ENCODE results near the gene TWIST1.

Gene TWIST1

GRCh38 chr7:19117091-19117869, at the start of gene TWIST1:
TWIST1 (minus strand) TSS chr7:19117636; CDS start chr7:19117321, 315 bp downstream.
- DNase-seq, result no peak

GRCh38 chr7:19161671-19162070, 44.2 kb upstream of the TWIST1 start:
- no peak for DNase-seq

GRCh38 chr7:19146699-19147098, 29.3 kb upstream of the TWIST1 start:
- DNase-seq, result no peak

GRCh38 chr7:19145434-19146115, 28.1 kb upstream of the TWIST1 start:
- DNase-seq, result no peak

- DNase-seq, result no peak
Measured at GRCh38 chr7:19144661-19145433, 27.4 kb upstream of the TWIST1 start, which contains the start of gene FERD3L. FERD3L (minus strand) TSS chr7:19145421; CDS start chr7:19145362, 59 bp downstream.

GRCh38 chr7:19143881-19144574, 26.6 kb upstream of the TWIST1 start:
- no peak for DNase-seq

- DNase-seq, result no peak
Measured at GRCh38 chr7:19139706-19140327, 22.4 kb upstream of the TWIST1 start.

GRCh38 chr7:19133886-19134285, 16.4 kb upstream of the TWIST1 start:
- DNase-seq, result no peak

- DNase-seq, result no peak
Measured at GRCh38 chr7:19133390-19133789, 16.0 kb upstream of the TWIST1 start.

- DNase-seq, result no peak
Measured at GRCh38 chr7:19128856-19129255, 11.4 kb upstream of the TWIST1 start.

GRCh38 chr7:19121977-19122588, 4.6 kb upstream of the TWIST1 start:
- DNase-seq, result no peak

- no peak for DNase-seq
Measured at GRCh38 chr7:19119870-19120486, 2.5 kb upstream of the TWIST1 start.

- no peak for DNase-seq
Measured at GRCh38 chr7:19119372-19119771, 1.9 kb upstream of the TWIST1 start.

GRCh38 chr7:19118636-19119371, 1.4 kb upstream of the TWIST1 start:
- DNase-seq, result no peak

GRCh38 chr7:19117870-19118608, 603 bp upstream of the TWIST1 start:
- DNase-seq, result no peak

- DNase-seq, result no peak
Measured at GRCh38 chr7:19116121-19117090, 1.0 kb downstream of the TWIST1 start.

- DNase-seq, result no peak
Measured at GRCh38 chr7:19114551-19114855, 2.9 kb downstream of the TWIST1 start.

- no peak for DNase-seq
Measured at GRCh38 chr7:19113855-19114550, 3.4 kb downstream of the TWIST1 start.
